Caco-2 (cell line): ENCODE measurements around the gene ZNF700. TPM values are rescaled to one million over a fixed set of nuclear protein-coding genes. Genes with fewer than 3 reads are reported as not detected.
"Not testable (repeated sequence)": the region's sequence is repeated elsewhere in the genome, so short reads cannot be mapped to it uniquely, and the experiment has no call there.

ENCODE experiments used
- BruUV-seq: library from RNA; stranded (reverse); fragments of 400-500 nt; replicated peaks from 2 replicates; lab custom pipeline; 2021; lab: Mats Ljungman, UMichigan
- CTCF ChIA-PET: fragments of 300-600 bp; sonication (Branson Sonifier 250); formaldehyde crosslinking; loops from one replicate; lab custom pipeline; 2022; ENCODE audit warnings: antibody characterized with exemption; lab: Charles Lee
- POLR2A ChIA-PET: fragments of 300-600 bp; sonication (Branson Sonifier 250); formaldehyde crosslinking; loops from one replicate; lab custom pipeline; 2022; ENCODE audit warnings: antibody characterized with exemption; lab: Charles Lee
- DNase-seq, 2 experiments: peaks; one replicate each; pipeline versions ENCODE4 v3.0.0 to v3.0.0-alpha.2; 2020 to 2022
- H3K27me3 ChIP-seq: replicated peaks from 2 replicates; pipeline ENCODE4 v1.6.0; 2011; ENCODE audit warnings: low read length; ENCODE audit not compliant: control insufficient read depth, insufficient read depth
- H3K36me3 ChIP-seq: 2 replicates; pipeline ENCODE4 v1.5.1; 2011; ENCODE audit warnings: low read length; ENCODE audit not compliant: control insufficient read depth, insufficient read depth
- H3K4me1 ChIP-seq: fragments of 250-450 bp; sonication (Bioruptor Pico); 2 replicates; pipeline ENCODE4 v1.5.1; 2020; ENCODE audit warnings: mild to moderate bottlenecking
- H3K4me3 ChIP-seq: 2 replicates; pipeline ENCODE4 v1.5.1; 2011; ENCODE audit warnings: low read depth, mild to moderate bottlenecking, control low read depth, low read length
- H3K9me3 ChIP-seq: fragments of 250-450 bp; sonication (Bioruptor Pico); 2 replicates; pipeline ENCODE4 v1.5.1; 2020; ENCODE audit warnings: mild to moderate bottlenecking, moderate library complexity
- H3K27ac Mint-ChIP-seq: one replicate; pipeline ENCODE4 v1.8.0; 2022; ENCODE audit warnings: mixed read lengths; ENCODE audit not compliant: unreplicated experiment
- H3K27me3 Mint-ChIP-seq: one replicate; pipeline ENCODE4 v1.8.0; 2022; ENCODE audit warnings: mixed read lengths; ENCODE audit not compliant: insufficient read depth, unreplicated experiment
- H3K36me3 Mint-ChIP-seq: one replicate; pipeline ENCODE4 v1.8.0; 2022; ENCODE audit warnings: mild to moderate bottlenecking, mixed read lengths; ENCODE audit not compliant: insufficient read depth, unreplicated experiment
- H3K4me1 Mint-ChIP-seq: one replicate; pipeline ENCODE4 v1.8.0; 2022; ENCODE audit warnings: low read depth, mixed read lengths; ENCODE audit not compliant: unreplicated experiment
- H3K4me3 Mint-ChIP-seq: one replicate; pipeline ENCODE4 v1.8.0; 2022; ENCODE audit warnings: mild to moderate bottlenecking, moderate library complexity, mixed read lengths; ENCODE audit not compliant: unreplicated experiment
- H3K9me3 Mint-ChIP-seq: one replicate; pipeline ENCODE4 v1.8.0; 2022; ENCODE audit warnings: mixed read lengths; ENCODE audit not compliant: unreplicated experiment
- CTCF ChIP-seq, 2 experiments: fragments of 200-600 bp in 1 of 2; IDR thresholded peaks; 1 replicate in 1 of 2; 2 replicates in 1 of 2; pipeline versions ENCODE4 v1.5.1 to v1.8.0; 2011 to 2022; ENCODE audit warnings: antibody characterized with exemption in 1 of 2, control low read depth in 1 of 2, inconsistent platforms in 1 of 2, low read depth in 1 of 2, low read length in 1 of 2, mild to moderate bottlenecking in 1 of 2, moderate library complexity in 1 of 2; ENCODE audit not compliant: insufficient read depth in 1 of 2, severe bottlenecking in 1 of 2, unreplicated experiment in 1 of 2
- intact Hi-C: fragments of 100-400 bp; cut with micrococcal nuclease; formaldehyde crosslinking; loops from one replicate; pipeline ENCODE4 v1.10.0; 2022; ENCODE audit not compliant: unreplicated experiment
- total RNA-seq: library from RNA; stranded (reverse); gene quantifications from 2 replicates; pipeline ENCODE4 v1.2.3, GENCODE V29; 2022

ZNF700 gene
- total RNA-seq, 1 experiment from 2014 or later, result 8.5 TPM

GRCh38 chr19:11931051-11931450, 6.1 kb downstream of the ZNF700 start:
- Histone ChIP-seq H3K4me1 (no peaks in the 10 kb centered on the region; the same call in 1 of the 2 replicates), H3K36me3 (no peaks in the 10 kb centered on the region; the same call in 1 of the 2 replicates), H3K27me3 (no peaks in the 10 kb centered on the region), H3K4me3 (no peak overlapping the region), H3K9me3 (peaks cover 11% of the 10 kb centered on the region; the same call in 1 of the 2 replicates)
- Mint-ChIP-seq H3K27ac (no peak overlapping the region), H3K36me3 (peaks cover 13% of the 10 kb centered on the region), H3K4me1 (no peaks in the 10 kb centered on the region), H3K27me3 (no peaks in the 10 kb centered on the region), H3K9me3 (peaks cover 6% of the 10 kb centered on the region), H3K4me3 (no peak overlapping the region)
- no peak for TF ChIP-seq CTCF (IDR thresholded peaks at IDR 0.05; ENCODE audit: insufficient read depth in 1 of 2, low read depth in 1 of 2, low read length in 1 of 2, severe bottlenecking in 1 of 2, unreplicated experiment in 1 of 2)
- CTCF ChIA-PET, result no interaction called here
- no peak for DNase-seq
- no TSS peak for BruUV-seq
- intact Hi-C loops, result no loop called here
- POLR2A ChIA-PET, result no interaction called here

- ChIA-PET CTCF (no interaction called here), POLR2A (no interaction called here)
- no peak for TF ChIP-seq CTCF (IDR thresholded peaks at IDR 0.05; ENCODE audit: insufficient read depth in 1 of 2, low read depth in 1 of 2, low read length in 1 of 2, severe bottlenecking in 1 of 2, unreplicated experiment in 1 of 2)
- no TSS peak for BruUV-seq
- Histone ChIP-seq H3K4me1 (no peaks in the 10 kb centered on the region; the same call in 1 of the 2 replicates), H3K9me3 (peaks cover 11% of the 10 kb centered on the region; the same call in 1 of the 2 replicates), H3K27me3 (no peaks in the 10 kb centered on the region), H3K36me3 (no peaks in the 10 kb centered on the region; the same call in 1 of the 2 replicates), H3K4me3 (no peak overlapping the region)
- DNase-seq, result no peak
- Mint-ChIP-seq H3K36me3 (peaks cover 13% of the 10 kb centered on the region), H3K4me1 (no peaks in the 10 kb centered on the region), H3K9me3 (peaks cover 6% of the 10 kb centered on the region), H3K27ac (no peak overlapping the region), H3K27me3 (no peaks in the 10 kb centered on the region), H3K4me3 (no peak overlapping the region)
- intact Hi-C loops, result no loop called here
These were observed 6.6 kb downstream of the ZNF700 start for GRCh38 chr19:11931513-11931912.

GRCh38 chr19:11935829-11936228, 10.9 kb downstream of the ZNF700 start:
- intact Hi-C loops, H3K36me3 Mint-ChIP-seq: not testable (repeated sequence)

GRCh38 chr19:11938383-11938782, 13.5 kb downstream of the ZNF700 start:
- H3K4me3 ChIP-seq, H3K36me3 ChIP-seq, POLR2A ChIA-PET, intact Hi-C loops, BruUV-seq, H3K4me1 Mint-ChIP-seq, H3K27ac Mint-ChIP-seq, CTCF ChIA-PET, H3K4me3 Mint-ChIP-seq, H3K4me1 ChIP-seq, H3K27me3 ChIP-seq, DNase-seq, H3K27me3 Mint-ChIP-seq: not testable (repeated sequence)
- H3K36me3 Mint-ChIP-seq, result peaks cover 13% of the 10 kb centered on the region
- peaks cover 10% of the 10 kb centered on the region for H3K9me3 Mint-ChIP-seq
- H3K9me3 ChIP-seq, result peaks cover 21% of the 10 kb centered on the region

More at GRCh38 chr19:11935829-11936228, 10.9 kb downstream of the ZNF700 start:
- H3K27ac Mint-ChIP-seq, BruUV-seq, H3K4me1 ChIP-seq, DNase-seq, H3K27me3 ChIP-seq, H3K36me3 ChIP-seq, H3K27me3 Mint-ChIP-seq, POLR2A ChIA-PET, H3K4me3 ChIP-seq, H3K4me3 Mint-ChIP-seq, H3K9me3 ChIP-seq, H3K9me3 Mint-ChIP-seq, H3K4me1 Mint-ChIP-seq, CTCF ChIA-PET: not testable (repeated sequence)

GRCh38 chr19:11941361-11941887, 16.5 kb downstream of the ZNF700 start:
- H3K9me3 ChIP-seq, result peaks cover 29% of the 10 kb centered on the region

More at GRCh38 chr19:11941361-11941887, 16.5 kb downstream of the ZNF700 start:
- H3K4me3 ChIP-seq, DNase-seq, H3K27me3 Mint-ChIP-seq, POLR2A ChIA-PET, H3K36me3 ChIP-seq, intact Hi-C loops, H3K4me1 Mint-ChIP-seq, H3K4me3 Mint-ChIP-seq, CTCF ChIA-PET, H3K4me1 ChIP-seq, H3K27me3 ChIP-seq, H3K27ac Mint-ChIP-seq, BruUV-seq: not testable (repeated sequence)
- peaks cover 17% of the 10 kb centered on the region for H3K36me3 Mint-ChIP-seq
- H3K9me3 Mint-ChIP-seq, result peaks cover 10% of the 10 kb centered on the region
